Measurements from ENCODE around the gene PDHB. TPM values are rescaled to one million over a fixed set of nuclear protein-coding genes. Genes with fewer than 3 reads are reported as not detected.
A peak's percentile ranks its signal among the peaks of the same experiment; 100 is the strongest.

Gene PDHB
- total and polyA plus RNA-seq, 5 donors, result 115 to 242 (median 135) TPM

GRCh38 chr3:58434990-58435389 is 1.4 kb upstream of the PDHB start:
- WGBS, result 61% methylated on average over 1 of the region's 1 CpG
- DNase-seq, result peak in 2 of 3 donors; percentile 28 to 43
- no peak for ATAC-seq
- H3K27ac ChIP-seq (ENCODE audit: low read length), result peak overlapping the region; percentile 2
- H3K27me3 ChIP-seq (ENCODE audit: control insufficient read depth, insufficient read depth), result no peaks in the 10 kb centered on the region
- no peaks in the 10 kb centered on the region for H3K9me3 ChIP-seq (ENCODE audit: control insufficient read depth, low read length)
- H3K4me1 ChIP-seq (ENCODE audit: control insufficient read depth, insufficient read depth, low read length), result no peaks in the 10 kb centered on the region
- intact Hi-C loops (cut with DNase I), result no loop called here
- no peak overlapping the region for H3K4me3 ChIP-seq (ENCODE audit: low read length)

GRCh38 chr3:58434511-58434910 is 879 bp upstream of the PDHB start:
- intact Hi-C loops (cut with DNase I), result no loop called here
- DNase-seq, result peak in 1 of 3 donors; percentile 44

GRCh38 chr3:58434168-58434504 is 504 bp upstream of the PDHB start:
- peak overlapping the region; percentile 53 for H3K4me3 ChIP-seq (ENCODE audit: low read length)
- H3K4me1 ChIP-seq (ENCODE audit: control insufficient read depth, insufficient read depth, low read length), result no peaks in the 10 kb centered on the region
- no peaks in the 10 kb centered on the region for H3K27me3 ChIP-seq (ENCODE audit: control insufficient read depth, insufficient read depth)
- WGBS, result 59% methylated on average over 3 of the region's 3 CpGs
- intact Hi-C loops (cut with DNase I), result no loop called here
- no peaks in the 10 kb centered on the region for H3K9me3 ChIP-seq (ENCODE audit: control insufficient read depth, low read length)
- DNase-seq (no peak), ATAC-seq (no peak)
- H3K27ac ChIP-seq (ENCODE audit: low read length), result peak overlapping the region; percentile 81

More at GRCh38 chr3:58434511-58434910, 879 bp upstream of the PDHB start:
- H3K4me1 ChIP-seq (ENCODE audit: control insufficient read depth, insufficient read depth, low read length), result no peaks in the 10 kb centered on the region
- WGBS, result 85% methylated on average over 11 of the region's 11 CpGs
- ATAC-seq, result no peak
- no peaks in the 10 kb centered on the region for H3K9me3 ChIP-seq (ENCODE audit: control insufficient read depth, low read length)
- H3K4me3 ChIP-seq (ENCODE audit: low read length), result no peak overlapping the region
- H3K27me3 ChIP-seq (ENCODE audit: control insufficient read depth, insufficient read depth), result no peaks in the 10 kb centered on the region
- no peak overlapping the region for H3K27ac ChIP-seq (ENCODE audit: low read length)

- DNase-seq (no peak), ATAC-seq (no peak)
- Histone ChIP-seq H3K9me3 (ENCODE audit: control insufficient read depth, low read length) (no peaks in the 10 kb centered on the region), H3K27me3 (ENCODE audit: control insufficient read depth, insufficient read depth) (no peaks in the 10 kb centered on the region), H3K27ac (ENCODE audit: low read length) (no peak overlapping the region), H3K4me1 (ENCODE audit: control insufficient read depth, insufficient read depth, low read length) (no peaks in the 10 kb centered on the region), H3K4me3 (ENCODE audit: low read length) (peak overlapping the region; percentile 53)
- 51% methylated on average over 6 of the region's 6 CpGs for WGBS
- intact Hi-C loops (cut with DNase I), result no loop called here
These were observed 727 bp downstream of the PDHB start for GRCh38 chr3:58432905-58433304.

- no peak for ATAC-seq
- Histone ChIP-seq H3K27ac (ENCODE audit: low read length) (no peak overlapping the region), H3K4me1 (ENCODE audit: control insufficient read depth, insufficient read depth, low read length) (no peaks in the 10 kb centered on the region), H3K9me3 (ENCODE audit: control insufficient read depth, low read length) (no peaks in the 10 kb centered on the region), H3K4me3 (ENCODE audit: low read length) (no peak overlapping the region), H3K27me3 (ENCODE audit: control insufficient read depth, insufficient read depth) (no peaks in the 10 kb centered on the region)
- intact Hi-C loops (cut with DNase I), result no loop called here
- DNase-seq, result no peak
- 0% methylated on average over 1 of the region's 1 CpG for WGBS
These were observed 4.0 kb downstream of the PDHB start for GRCh38 chr3:58429657-58430056.

GRCh38 chr3:58427661-58428361 is 5.8 kb downstream of the PDHB start:
- Histone ChIP-seq H3K4me3 (ENCODE audit: low read length) (no peak overlapping the region), H3K27me3 (ENCODE audit: control insufficient read depth, insufficient read depth) (no peaks in the 10 kb centered on the region), H3K9me3 (ENCODE audit: control insufficient read depth, low read length) (no peaks in the 10 kb centered on the region), H3K4me1 (ENCODE audit: control insufficient read depth, insufficient read depth, low read length) (no peaks in the 10 kb centered on the region), H3K27ac (ENCODE audit: low read length) (no peak overlapping the region)
- intact Hi-C loops (cut with DNase I), result no loop called here
- DNase-seq, result no peak
- 71% methylated on average over 7 of the region's 7 CpGs for WGBS
- no peak for ATAC-seq

GRCh38 chr3:58425782-58426181 is 7.8 kb downstream of the PDHB start:
- intact Hi-C loops (cut with DNase I), result no loop called here
- H3K9me3 ChIP-seq (ENCODE audit: control insufficient read depth, low read length), result no peaks in the 10 kb centered on the region
- ATAC-seq (no peak), DNase-seq (no peak)
- no peaks in the 10 kb centered on the region for H3K27me3 ChIP-seq (ENCODE audit: control insufficient read depth, insufficient read depth)
- H3K4me3 ChIP-seq (ENCODE audit: low read length), result no peak overlapping the region
- H3K4me1 ChIP-seq (ENCODE audit: control insufficient read depth, insufficient read depth, low read length), result no peaks in the 10 kb centered on the region
- no peak overlapping the region for H3K27ac ChIP-seq (ENCODE audit: low read length)
- 58% methylated on average over 2 of the region's 2 CpGs for WGBS

GRCh38 chr3:58424613-58425012 is 9.0 kb downstream of the PDHB start:
- DNase-seq (peak in 1 of 3 donors; percentile 15), ATAC-seq (no peak)
- no peaks in the 10 kb centered on the region for H3K9me3 ChIP-seq (ENCODE audit: control insufficient read depth, low read length)
- WGBS, result 59% methylated on average over 8 of the region's 8 CpGs
- H3K4me3 ChIP-seq (ENCODE audit: low read length), result no peak overlapping the region
- intact Hi-C loops (cut with DNase I), result no loop called here
- H3K27ac ChIP-seq (ENCODE audit: low read length), result no peak overlapping the region
- H3K4me1 ChIP-seq (ENCODE audit: control insufficient read depth, insufficient read depth, low read length), result no peaks in the 10 kb centered on the region
- H3K27me3 ChIP-seq (ENCODE audit: control insufficient read depth, insufficient read depth), result no peaks in the 10 kb centered on the region

GRCh38 chr3:58422756-58423325 is 10.8 kb downstream of the PDHB start:
- Histone ChIP-seq H3K4me1 (ENCODE audit: control insufficient read depth, insufficient read depth, low read length) (no peaks in the 10 kb centered on the region), H3K4me3 (ENCODE audit: low read length) (no peak overlapping the region), H3K9me3 (ENCODE audit: control insufficient read depth, low read length) (no peaks in the 10 kb centered on the region), H3K27me3 (ENCODE audit: control insufficient read depth, insufficient read depth) (no peaks in the 10 kb centered on the region), H3K27ac (ENCODE audit: low read length) (no peak overlapping the region)
- intact Hi-C loops (cut with DNase I), result no loop called here
- WGBS, result 63% methylated on average over 8 of the region's 8 CpGs
- ATAC-seq (peak; percentile 9 to 11), DNase-seq (no peak)

- H3K9me3 ChIP-seq (ENCODE audit: control insufficient read depth, low read length), result no peaks in the 10 kb centered on the region
- WGBS, result 65% methylated on average over 7 of the region's 7 CpGs
- intact Hi-C loops (cut with DNase I), result no loop called here
- DNase-seq (no peak), ATAC-seq (no peak)
- H3K27me3 ChIP-seq (ENCODE audit: control insufficient read depth, insufficient read depth), result no peaks in the 10 kb centered on the region
- no peak overlapping the region for H3K27ac ChIP-seq (ENCODE audit: low read length)
- H3K4me1 ChIP-seq (ENCODE audit: control insufficient read depth, insufficient read depth, low read length), result no peaks in the 10 kb centered on the region
- H3K4me3 ChIP-seq (ENCODE audit: low read length), result no peak overlapping the region
These were observed 12.6 kb downstream of the PDHB start for GRCh38 chr3:58421004-58421403.

GRCh38 chr3:58419780-58420507 is 13.7 kb downstream of the PDHB start:
- intact Hi-C loops (cut with DNase I), result loop anchor here in 2 of 4 donors (5.0 to 10.0 kb wide), 2 partner anchors 108 to 225 kb away; no protein-coding TSS in a partner anchor
- Histone ChIP-seq H3K4me1 (ENCODE audit: control insufficient read depth, insufficient read depth, low read length) (no peaks in the 10 kb centered on the region), H3K27ac (ENCODE audit: low read length) (peak overlapping the region; percentile 51), H3K27me3 (ENCODE audit: control insufficient read depth, insufficient read depth) (no peaks in the 10 kb centered on the region), H3K4me3 (ENCODE audit: low read length) (no peak overlapping the region), H3K9me3 (ENCODE audit: control insufficient read depth, low read length) (no peaks in the 10 kb centered on the region)
- ATAC-seq (peak; percentile 91 to 94), DNase-seq (peak; percentile 78 to 89 (median 82))
- WGBS, result 61% methylated on average over 7 of the region's 7 CpGs
